Sigmoid colon (tissue), 4 donors: Measurements from ENCODE around the gene CACNB2.

Experiments
- EP300 ChIP-seq, 4 donors: sonication (generic); formaldehyde crosslinking; IDR thresholded peaks; one replicate each; pipeline ENCODE4 v1.6.1; 2017; ENCODE audit warnings: antibody characterized with exemption in 4 of 4
- POLR2A ChIP-seq, 2 donors: fragments of 450-650 bp; IDR thresholded peaks; one replicate each; pipeline ENCODE4 v1.6.1; 2016; ENCODE audit warnings: antibody characterized with exemption in 2 of 2, mild to moderate bottlenecking in 2 of 2, moderate library complexity in 2 of 2
- POLR2AphosphoS5 ChIP-seq, 4 donors: sonication (generic); formaldehyde crosslinking; IDR thresholded peaks; one replicate each; pipeline ENCODE4 v1.6.1; 2017; ENCODE audit warnings: antibody characterized with exemption in 4 of 4
- TF ChIP-seq, protein P1 (sequence below), 4 experiments: fragments of 450-650 bp in 3 of 4; fragments of 200-600 bp in 1 of 4; IDR thresholded peaks; one replicate each; pipeline ENCODE4 v1.5.1; 2016 to 2019; ENCODE audit warnings: antibody characterized with exemption in 4 of 4, mild to moderate bottlenecking in 3 of 4, moderate library complexity in 2 of 4

DNA sequence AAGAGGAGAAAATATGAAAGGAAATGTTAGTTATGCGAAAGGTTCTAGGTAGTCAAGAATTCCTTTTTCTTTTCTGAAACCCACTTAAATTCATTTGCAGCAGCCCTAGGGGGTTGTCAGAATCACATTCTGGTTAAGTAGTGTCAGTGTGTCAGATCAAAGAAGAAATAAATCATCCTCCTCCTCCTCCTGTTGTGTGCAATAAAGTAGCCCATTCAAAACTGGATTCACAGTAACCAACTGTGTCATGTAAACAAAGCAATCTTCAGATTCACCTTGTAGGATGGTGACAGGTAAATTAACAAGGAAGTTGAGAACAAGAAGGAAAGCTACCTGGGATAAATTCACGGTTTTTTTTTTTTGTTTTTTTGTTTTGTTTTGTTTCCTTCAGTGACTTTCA, 383.6 kb downstream of the CACNB2 start:
- TF ChIP-seq, protein P1, sequence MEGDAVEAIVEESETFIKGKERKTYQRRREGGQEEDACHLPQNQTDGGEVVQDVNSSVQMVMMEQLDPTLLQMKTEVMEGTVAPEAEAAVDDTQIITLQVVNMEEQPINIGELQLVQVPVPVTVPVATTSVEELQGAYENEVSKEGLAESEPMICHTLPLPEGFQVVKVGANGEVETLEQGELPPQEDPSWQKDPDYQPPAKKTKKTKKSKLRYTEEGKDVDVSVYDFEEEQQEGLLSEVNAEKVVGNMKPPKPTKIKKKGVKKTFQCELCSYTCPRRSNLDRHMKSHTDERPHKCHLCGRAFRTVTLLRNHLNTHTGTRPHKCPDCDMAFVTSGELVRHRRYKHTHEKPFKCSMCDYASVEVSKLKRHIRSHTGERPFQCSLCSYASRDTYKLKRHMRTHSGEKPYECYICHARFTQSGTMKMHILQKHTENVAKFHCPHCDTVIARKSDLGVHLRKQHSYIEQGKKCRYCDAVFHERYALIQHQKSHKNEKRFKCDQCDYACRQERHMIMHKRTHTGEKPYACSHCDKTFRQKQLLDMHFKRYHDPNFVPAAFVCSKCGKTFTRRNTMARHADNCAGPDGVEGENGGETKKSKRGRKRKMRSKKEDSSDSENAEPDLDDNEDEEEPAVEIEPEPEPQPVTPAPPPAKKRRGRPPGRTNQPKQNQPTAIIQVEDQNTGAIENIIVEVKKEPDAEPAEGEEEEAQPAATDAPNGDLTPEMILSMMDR (IDR thresholded peaks at IDR 0.05): no peak
- TF ChIP-seq POLR2A (IDR thresholded peaks at IDR 0.05): no peak
- TF ChIP-seq POLR2AphosphoS5 (IDR thresholded peaks at IDR 0.05): no peak
- no peak for TF ChIP-seq EP300 (IDR thresholded peaks at IDR 0.05)
